ENCODE measurements around the gene SLC24A3. TPM values are rescaled to one million over a fixed set of nuclear protein-coding genes. Genes with fewer than 3 reads are reported as not detected.

The SLC24A3 gene
- total and polyA plus RNA-seq, 12 donors = 0.21 to 2.6 (median 0.84) TPM

DNA sequence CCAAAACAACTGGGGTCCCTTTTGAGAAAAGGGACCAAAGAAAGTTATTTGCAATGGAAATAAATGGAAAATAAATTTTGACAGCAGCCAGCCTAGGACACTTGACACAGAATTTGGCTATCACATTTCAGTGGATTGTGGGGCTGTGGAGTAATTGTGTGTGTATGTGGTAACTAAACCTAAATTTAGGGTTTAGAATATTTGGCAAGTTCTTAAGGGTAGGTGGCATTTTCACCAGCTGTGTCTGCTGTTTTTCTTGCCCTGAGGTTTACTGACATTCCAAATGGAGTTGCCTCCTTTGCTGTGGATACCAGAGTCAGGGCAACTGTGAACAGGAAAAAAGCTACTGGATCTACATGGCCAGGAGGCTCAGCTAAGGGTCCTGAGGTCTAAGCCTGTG, 270.9 kb downstream of the SLC24A3 start:
- no peaks in the 10 kb centered on the region for H3K9me3 ChIP-seq
- TF ChIP-seq, protein P1, sequence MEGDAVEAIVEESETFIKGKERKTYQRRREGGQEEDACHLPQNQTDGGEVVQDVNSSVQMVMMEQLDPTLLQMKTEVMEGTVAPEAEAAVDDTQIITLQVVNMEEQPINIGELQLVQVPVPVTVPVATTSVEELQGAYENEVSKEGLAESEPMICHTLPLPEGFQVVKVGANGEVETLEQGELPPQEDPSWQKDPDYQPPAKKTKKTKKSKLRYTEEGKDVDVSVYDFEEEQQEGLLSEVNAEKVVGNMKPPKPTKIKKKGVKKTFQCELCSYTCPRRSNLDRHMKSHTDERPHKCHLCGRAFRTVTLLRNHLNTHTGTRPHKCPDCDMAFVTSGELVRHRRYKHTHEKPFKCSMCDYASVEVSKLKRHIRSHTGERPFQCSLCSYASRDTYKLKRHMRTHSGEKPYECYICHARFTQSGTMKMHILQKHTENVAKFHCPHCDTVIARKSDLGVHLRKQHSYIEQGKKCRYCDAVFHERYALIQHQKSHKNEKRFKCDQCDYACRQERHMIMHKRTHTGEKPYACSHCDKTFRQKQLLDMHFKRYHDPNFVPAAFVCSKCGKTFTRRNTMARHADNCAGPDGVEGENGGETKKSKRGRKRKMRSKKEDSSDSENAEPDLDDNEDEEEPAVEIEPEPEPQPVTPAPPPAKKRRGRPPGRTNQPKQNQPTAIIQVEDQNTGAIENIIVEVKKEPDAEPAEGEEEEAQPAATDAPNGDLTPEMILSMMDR (IDR thresholded peaks at IDR 0.05) = no peak
- H3K4me3 ChIP-seq = no peak overlapping the region
- peaks cover 0 to 9% (median 0%) of the 10 kb centered on the region in 7 donors for H3K27me3 ChIP-seq
- no peaks in the 10 kb centered on the region for H3K36me3 ChIP-seq
- no peak for ATAC-seq
- DNase-seq = no peak
- intact Hi-C loops (cut with DNase I) = no loop called here
- no peak overlapping the region for H3K27ac ChIP-seq
- no peaks in the 10 kb centered on the region for H3K4me1 ChIP-seq

DNA sequence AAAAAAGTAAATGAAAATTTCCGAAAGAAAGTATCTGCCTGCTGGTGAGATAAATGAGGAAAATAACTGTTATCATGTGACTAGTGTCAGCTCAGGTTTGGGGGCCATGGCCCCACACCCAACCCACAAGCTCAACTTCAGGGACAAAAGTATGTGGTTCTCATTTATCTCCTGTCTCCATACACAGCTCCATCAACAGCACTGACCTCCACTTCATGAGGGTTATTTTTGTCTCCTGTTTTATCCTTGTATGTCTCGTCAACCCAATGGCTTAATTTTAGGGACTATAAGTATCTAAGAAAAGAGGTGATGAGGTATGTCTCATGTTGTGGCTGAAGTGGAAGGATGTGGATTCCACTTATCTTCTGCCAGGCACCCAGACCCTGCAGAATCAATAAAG, 274.0 kb downstream of the SLC24A3 start:
- Histone ChIP-seq H3K4me3 (no peak overlapping the region), H3K4me1 (no peaks in the 10 kb centered on the region), H3K27ac (no peak overlapping the region), H3K27me3 (peaks cover 0 to 5% (median 0%) of the 10 kb centered on the region in 7 donors), H3K36me3 (no peaks in the 10 kb centered on the region), H3K9me3 (no peaks in the 10 kb centered on the region)
- TF ChIP-seq, protein P1 (IDR thresholded peaks at IDR 0.05) = no peak
- no peak for DNase-seq
- no peak for ATAC-seq
- intact Hi-C loops (cut with DNase I) = no loop called here
- WGBS, 2 donors = 59 to 68% methylated on average over 2 of the region's 2 CpGs

DNA sequence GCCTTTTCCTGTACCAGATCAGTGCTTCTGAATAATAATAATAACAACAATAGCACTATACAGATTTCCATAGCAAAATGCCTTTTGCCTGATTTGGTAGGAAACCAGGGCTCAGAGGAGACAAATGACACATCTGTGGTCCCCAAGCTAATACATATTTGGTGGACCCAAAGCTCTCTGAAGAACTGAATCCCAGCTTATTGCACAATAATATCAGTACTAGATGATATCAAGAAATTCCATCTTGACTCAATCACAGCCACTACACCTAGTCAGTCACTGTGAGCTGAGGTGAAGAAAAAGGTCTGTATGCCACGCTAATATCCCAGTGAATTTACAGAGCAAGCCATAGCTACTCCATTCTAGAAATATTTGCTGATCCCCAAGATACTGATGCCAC, 275.0 kb downstream of the SLC24A3 start:
- TF ChIP-seq, protein P1 (IDR thresholded peaks at IDR 0.05) = no peak
- no peak overlapping the region for H3K4me3 ChIP-seq
- ATAC-seq (no peak), DNase-seq (no peak)
- H3K27me3 ChIP-seq = peaks cover 0 to 4% (median 0%) of the 10 kb centered on the region in 7 donors
- intact Hi-C loops (cut with DNase I) = no loop called here
- H3K4me1 ChIP-seq = no peaks in the 10 kb centered on the region
- H3K9me3 ChIP-seq = no peaks in the 10 kb centered on the region
- WGBS, 2 donors = 89 to 100% methylated on average over 1 of the region's 1 CpG
- no peaks in the 10 kb centered on the region for H3K36me3 ChIP-seq
- H3K27ac ChIP-seq = no peak overlapping the region

DNA sequence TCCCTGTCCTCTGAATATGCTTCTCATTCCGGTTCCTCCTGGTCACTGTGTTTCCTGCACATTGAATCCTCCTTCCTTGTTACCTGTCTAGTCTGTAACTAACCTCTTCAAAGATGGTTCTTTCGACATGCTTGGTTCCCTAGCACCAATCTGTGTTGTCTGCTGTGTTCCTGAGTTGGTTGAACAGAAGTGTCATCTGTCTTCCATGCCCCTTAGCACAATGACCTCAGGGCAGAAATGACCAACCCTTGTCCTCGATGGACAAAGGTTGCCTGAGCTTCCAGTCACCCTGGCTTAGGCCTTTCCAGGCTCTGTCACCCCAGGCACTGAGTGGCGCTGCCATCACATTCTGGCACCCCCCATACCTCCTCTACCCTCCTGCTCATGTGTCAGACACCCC, 278.8 kb downstream of the SLC24A3 start:
- Histone ChIP-seq H3K9me3 (no peaks in the 10 kb centered on the region), H3K4me1 (peaks cover 0 to 19% (median 0%) of the 10 kb centered on the region in 9 donors), H3K27me3 (peaks cover 0 to 4% (median 0%) of the 10 kb centered on the region in 7 donors), H3K4me3 (no peak overlapping the region), H3K27ac (no peak overlapping the region), H3K36me3 (no peaks in the 10 kb centered on the region)
- intact Hi-C loops (cut with DNase I) = loop anchor here in 2 of 10 donors (10.0 kb wide), 2 partner anchors 64 to 276 kb away; partner anchors contain the start of gene SLC24A3 (in 1 of the 2)
- 80 to 83% methylated on average over 4 of the region's 4 CpGs for WGBS, 2 donors
- TF ChIP-seq, protein P1 (IDR thresholded peaks at IDR 0.05) = no peak
- DNase-seq (no peak), ATAC-seq (no peak)
